Stimulated activated CD8-positive, alpha-beta memory T cell treated with anti-CD3 and anti-CD28 coated beads, Interleukin-15, amount 100 ng/mL, for 24 hours (primary cell): ENCODE results near the gene ANKK1.

ENCODE experiments used
- DNase-seq: peaks from one replicate; pipeline ENCODE4 v3.0.0-alpha.2; 2020; ENCODE audit warnings: low read depth

The ANKK1 gene

DNA sequence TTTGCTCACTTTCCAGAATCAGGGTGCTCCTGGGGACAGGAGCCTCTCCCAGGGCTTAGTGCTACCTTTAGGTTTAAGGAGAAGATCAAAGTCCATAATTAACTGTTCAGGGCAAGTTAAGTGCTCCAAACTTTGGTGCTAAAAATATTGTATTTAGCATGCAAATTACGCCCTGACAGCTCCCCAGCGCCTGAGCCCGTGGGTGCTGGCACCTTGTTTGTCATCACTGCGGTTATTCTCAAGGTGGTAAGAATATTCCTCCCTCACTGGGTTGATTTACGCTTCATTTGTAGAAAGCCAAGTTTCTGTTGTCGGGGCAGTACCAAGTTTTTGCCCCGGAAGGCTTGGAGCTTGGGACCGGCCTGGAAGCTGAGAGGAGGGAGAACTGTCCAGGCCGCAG, 21.3 kb downstream of the ANKK1 start:
- DNase-seq = no peak

DNA sequence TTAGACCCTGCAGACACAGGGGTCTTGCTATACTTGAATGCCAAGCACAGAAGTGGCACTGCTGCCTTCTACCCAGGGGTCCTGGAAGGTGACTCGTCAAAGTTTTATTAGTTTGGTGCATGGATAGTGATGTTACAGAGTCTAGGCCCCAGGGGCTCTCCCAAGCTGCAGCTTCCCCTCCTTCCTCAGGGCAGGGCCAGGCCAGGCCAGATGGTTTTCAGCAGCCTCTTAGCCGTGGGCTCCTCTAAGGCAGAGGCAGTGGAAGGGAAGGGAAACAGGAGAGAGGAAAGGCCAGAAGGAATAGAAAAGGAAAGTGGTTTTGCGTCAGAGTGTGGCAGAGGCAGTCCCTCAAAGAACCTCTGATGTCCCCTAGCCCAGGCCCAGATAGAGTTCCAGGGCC, 21.9 kb downstream of the ANKK1 start:
- no peak for DNase-seq

DNA sequence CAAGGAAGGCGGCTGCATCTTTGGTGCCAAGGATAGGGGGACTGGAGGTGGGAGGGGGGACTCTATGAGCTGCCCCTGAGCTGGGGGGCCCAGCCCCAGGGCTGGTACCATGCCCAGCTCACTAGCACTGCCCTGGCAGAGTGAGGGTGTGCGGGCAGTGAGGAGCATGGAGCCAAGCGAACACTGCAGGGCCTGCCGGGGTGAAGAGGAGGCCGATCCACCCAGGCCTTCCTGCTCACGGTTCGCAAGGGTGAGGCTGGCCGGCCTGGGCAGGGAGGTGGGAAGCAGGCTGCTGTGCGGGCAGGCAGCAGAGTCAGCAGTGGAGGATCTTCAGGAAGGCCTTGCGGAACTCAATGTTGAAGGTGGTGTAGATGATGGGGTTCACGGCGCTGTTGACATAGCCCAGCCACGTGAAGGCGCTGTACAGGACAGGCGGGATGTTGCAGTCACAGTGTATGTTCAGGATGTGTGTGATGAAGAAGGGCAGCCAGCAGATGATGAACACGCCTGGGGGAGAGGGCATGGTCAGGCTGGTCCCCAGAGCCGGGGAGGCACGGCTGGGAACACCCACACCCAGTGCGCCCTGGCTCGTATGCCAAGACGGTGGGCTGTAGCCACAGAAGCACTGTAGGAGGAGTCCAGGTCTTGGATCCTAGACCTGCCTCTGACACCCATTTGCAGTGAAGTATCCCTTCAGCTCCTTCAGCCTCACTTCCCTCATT, 23.0 kb downstream of the ANKK1 start:
- no peak for DNase-seq

DNA sequence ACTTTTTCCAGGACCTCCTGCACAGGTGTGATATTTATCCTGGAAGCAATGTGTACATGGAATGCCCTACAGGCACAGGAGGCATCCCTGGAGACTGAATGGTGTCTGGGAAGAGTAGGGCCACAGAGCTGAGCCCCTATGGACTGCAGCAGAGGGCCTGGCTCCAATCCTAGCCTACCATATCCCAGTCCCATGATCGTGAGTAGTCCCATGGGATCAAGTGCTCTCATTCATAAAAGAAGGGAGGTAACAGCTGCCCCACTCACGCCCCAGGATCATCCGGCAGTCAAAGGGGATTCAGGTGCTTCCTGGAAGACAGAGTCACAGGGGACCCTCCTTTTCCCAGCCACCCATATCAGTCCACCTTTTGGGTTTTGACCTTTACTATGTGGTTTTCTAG, 24.0 kb downstream of the ANKK1 start:
- DNase-seq = no peak

DNA sequence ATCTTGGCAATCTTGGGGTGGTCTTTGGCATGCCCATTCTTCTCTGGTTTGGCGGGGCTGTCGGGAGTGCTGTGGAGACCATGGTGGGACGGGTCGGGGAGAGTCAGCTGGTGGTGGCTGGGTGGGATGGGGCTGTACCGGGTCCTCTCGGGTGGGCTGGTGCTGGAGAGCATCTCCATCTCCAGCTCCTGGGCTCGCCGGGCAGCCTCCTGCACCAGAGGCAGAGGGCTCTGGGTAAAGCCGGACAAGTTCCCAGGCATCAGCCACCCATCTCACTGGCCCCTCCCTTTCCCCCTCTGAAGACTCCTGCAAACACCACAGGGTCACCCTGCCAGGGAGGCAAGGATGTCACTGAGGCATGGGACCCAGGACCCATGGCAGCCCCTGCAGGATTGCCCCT, 25.1 kb downstream of the ANKK1 start:
- DNase-seq = no peak

DNA sequence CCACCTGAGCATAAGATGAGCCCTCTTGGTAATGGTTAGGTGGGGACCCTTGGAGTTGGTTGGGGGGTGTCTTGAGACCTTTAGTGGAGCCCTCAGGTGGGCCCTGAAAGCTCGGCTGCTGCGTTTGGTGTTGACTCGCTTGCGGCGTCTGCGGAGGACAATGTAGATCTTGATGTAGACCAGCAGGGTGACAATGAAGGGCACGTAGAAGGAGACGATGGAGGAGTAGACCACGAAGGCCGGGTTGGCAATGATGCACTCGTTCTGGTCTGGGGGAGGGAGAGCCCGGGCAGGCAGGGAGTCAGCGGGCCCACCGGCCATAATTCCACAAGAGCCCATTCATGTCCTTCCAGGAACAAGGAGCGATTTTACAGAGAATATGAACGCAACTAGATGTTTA, 27.8 kb downstream of the ANKK1 start:
- DNase-seq = no peak

DNA sequence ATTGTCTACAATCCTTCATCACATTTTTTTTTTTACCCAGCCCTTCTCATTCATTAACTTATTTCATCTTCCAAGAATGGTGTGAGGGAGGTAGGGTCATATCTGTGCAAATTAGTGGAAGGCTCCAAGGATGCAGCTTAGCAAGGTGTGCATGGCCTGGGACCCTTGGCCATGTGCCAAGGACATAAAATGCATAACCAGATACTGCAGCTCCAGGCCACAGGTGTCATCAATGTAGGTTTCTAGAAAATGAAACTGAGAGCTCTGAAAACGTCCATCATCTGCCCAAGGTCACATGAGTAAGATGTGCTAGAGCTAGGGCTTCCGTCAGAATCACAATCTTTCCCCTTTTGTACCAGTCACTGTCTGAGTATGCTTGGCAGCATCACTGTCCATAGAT, 29.8 kb downstream of the ANKK1 start:
- DNase-seq = no peak

DNA sequence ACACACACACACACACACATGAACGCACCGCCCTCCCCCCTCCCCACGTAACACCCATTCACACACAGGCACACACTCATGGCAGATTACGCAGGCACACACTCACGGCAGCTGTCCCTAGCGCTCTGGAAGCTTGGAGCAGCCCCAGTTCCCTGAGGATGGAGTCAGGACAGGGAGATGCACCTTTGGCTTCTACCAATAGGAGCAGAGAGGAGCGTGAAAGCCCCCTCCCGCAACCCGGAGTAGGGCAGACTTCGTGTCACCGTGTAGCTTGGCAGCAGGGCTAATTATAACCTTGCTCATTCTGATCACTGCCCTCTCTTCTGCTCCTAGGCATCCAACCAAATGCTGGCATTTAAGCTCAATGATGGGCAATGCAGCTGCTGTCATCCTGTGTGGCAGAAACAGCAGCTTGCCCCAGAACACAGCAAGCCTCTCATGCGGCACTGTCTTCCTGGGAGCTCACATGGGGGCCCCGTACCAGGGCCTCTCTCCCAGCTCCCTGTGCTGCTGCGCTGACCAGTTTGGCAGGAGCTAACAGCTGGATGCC, 31.9 kb downstream of the ANKK1 start:
- DNase-seq = no peak

DNA sequence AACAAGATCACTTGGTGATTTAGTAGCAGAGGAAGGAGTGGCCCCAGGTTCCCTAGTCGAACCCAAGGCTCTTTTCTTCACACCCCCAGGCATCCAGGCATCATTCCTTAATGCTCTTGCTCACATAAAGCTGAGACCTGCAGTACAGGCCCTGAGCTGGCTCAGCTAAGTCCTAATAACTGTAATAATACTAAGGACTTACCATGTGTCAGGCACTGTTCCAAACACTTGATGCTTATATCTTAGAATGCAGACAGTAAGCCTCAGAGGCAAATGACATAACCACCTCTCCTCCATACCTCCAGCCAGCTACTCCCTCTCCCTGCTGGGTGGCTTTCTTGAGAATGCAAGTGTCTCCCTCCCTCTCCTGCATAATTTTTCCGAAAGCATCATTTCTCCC, 33.2 kb downstream of the ANKK1 start:
- DNase-seq = no peak

DNA sequence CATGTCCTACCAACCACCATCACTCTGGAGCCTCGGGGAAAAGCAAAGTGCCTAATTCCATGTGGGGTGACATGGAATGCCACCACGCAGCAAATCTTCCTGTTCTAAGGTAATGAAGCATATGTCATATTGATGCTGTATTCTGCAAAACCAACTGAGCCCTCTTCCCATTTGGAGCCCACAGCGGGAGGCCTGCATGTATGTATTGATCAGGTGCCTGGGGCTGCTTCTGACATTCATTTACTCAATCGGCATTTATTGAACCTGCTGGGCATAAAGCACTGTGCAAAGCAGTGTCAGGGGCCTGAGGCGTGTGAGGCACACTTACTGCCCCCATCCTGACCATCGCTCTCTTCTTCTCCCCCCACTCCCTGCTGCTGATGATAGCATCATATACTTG, 39.1 kb downstream of the ANKK1 start:
- no peak for DNase-seq

DNA sequence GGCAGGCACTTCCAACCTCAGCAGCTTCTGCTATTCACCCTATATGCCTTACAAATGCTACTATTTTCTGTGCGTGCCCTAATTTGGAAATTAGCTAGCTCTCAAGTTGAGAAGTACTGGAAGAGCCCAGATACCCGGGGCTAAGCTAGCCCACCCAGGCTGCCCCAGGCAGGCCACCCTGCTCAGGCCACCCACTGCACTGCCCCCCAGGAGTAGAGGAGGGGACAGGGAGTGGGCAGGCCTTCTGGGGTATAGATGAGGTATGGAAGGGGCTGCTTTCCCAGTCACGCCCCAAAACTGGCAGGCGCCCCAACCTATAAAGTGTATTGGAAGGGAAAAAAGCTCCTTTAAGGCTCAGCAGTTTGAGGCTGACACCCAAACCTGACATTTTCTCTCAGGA, 44.2 kb downstream of the ANKK1 start:
- DNase-seq = no peak

DNA sequence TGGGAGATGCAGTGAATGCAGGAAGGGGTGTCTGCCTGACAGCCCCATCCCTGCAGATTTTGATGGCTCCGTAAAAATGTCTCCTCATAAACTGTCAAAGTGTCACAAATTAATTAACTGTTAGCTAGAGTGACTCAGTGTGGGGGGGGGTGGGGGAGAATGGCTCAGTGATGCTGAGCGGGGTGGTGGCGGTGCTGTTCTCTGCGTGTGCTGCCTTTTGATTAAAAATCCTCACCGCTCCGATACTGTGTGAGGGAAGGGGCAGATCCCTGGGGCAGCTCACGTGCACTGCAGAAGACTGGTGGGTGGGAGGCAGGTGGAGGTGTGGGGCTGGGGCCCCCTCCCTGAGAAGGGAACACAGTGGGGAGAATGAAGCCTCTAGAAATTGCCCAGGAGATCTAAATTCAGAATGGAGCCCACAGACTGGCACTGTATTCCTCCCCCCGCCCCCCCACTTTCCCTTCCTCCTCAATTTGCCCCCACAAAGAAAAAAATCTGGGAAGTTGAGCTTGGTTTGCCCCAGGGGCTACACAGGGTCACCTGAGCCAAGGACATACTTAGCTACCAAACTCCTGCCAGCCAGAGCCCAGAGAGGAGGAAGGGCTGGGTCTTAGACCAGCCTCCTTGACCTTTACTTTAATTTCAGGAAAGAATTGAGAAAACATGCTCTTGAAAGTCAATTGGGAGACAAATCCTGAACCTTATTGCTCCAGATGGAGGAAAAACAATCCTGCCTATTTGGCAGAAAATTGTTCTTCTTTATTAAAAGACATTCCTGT, 47.8 kb downstream of the ANKK1 start:
- no peak for DNase-seq

DNA sequence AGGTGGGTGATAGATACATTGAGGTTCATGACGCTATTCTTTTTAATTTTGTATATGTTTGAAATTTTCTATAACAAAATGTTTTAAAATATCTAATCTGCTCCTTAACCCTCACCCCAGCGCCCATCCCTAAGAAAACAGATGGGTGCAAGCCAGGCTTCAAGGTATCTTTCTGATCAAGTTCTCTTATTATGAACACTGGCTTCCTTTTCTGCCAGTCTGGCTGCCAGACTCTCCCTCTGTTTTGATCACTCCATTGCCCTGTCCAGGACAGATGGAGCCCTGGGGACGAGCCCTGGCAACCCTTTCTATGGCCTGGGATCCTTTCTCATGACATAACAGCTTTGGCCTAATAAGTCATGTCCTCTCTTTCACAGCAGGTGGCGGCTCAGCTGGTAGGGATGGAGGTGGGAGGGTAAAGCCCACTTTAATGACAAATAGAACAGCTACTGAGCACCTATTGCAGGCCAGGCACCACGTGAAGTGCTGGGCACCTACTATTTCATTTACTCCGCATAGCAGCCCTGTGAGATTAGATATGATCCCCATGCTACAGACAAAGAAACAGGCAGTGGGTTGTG, 49.2 kb downstream of the ANKK1 start:
- DNase-seq = no peak

DNA sequence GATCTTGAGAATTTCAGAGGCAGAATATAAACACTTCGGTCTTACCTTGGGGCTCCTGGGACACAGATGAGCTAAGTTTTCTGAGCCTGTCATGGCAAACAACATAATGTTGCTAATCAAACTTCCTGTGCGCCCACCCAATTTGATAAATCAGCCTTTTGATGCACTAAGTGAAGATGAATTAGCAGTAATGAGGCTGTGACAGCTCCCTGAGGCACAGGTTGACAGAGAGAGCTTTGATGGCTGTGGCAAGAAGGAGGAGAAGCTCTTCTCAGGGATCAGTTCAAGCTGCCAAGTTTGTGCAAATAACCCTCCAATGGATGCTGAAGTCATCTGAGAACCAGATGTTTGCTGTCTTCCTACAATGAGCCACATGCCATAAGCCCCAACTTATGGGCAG, 53.2 kb downstream of the ANKK1 start:
- DNase-seq = no peak

DNA sequence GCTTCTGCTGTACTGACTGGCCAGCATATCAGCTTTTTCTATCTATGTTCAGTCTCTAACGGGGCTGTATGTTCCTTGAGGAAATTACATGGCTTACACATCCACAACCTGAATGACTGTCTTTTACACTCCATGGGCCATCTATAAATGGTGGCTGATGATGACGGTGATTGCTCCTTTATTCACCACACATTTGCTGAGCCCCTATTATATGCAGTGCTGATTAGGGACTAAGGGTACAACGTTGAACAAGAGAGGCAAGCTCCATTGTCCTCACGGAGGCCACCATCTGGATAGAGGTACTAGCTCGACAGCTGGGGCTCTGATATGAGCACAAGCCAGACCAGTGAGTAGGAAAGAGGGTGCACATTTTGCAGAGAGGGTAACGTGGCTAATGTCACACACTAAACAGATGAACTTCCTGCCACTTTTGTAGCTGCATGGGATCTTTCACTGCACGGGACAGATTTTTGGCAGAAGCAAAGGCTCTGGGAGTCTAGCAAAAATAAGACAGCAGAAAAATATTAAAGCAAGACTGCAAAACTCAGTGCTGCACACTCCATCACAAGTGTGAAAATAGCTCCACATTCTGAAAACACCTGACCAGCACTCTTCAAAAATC, 57.0 kb downstream of the ANKK1 start:
- DNase-seq = no peak

DNA sequence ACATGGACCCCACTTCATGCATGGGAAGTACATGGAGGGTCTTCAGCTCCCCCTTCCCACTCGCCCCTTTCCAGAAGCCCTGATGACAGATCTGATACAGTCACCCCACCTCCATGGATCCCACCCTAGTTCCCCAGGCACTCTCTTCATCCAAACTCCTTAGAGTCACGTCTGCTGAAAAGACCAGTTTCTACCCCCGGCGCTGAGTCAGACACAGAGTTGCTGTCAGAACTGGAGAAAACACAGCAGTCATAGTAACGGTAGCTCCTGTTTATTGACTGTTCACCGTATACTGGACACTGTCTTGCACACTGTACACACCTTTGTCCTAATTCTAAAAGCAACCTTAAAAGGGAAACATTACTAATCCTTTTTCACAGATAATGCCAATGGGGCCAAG, 58.5 kb downstream of the ANKK1 start:
- DNase-seq = no peak

DNA sequence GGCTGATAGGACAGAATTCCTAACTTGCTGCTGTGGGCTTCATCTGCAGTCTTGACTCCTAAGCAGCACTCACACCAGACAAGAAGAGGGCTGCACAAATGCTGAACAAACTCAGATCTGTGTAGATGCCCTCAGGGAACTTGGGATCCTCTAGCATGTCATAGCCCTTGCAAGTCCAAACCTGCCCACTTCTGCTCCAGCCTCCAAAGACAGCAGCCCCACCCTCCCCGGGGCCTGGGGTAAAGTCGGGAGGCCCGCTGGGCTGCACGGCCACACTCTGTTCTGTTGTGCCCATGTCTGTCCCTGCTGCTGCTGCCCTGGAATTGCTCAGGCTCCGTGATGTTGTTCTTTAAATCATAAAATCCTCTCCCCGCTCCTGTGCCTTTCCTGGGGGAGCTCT, 59.4 kb downstream of the ANKK1 start:
- DNase-seq = no peak

DNA sequence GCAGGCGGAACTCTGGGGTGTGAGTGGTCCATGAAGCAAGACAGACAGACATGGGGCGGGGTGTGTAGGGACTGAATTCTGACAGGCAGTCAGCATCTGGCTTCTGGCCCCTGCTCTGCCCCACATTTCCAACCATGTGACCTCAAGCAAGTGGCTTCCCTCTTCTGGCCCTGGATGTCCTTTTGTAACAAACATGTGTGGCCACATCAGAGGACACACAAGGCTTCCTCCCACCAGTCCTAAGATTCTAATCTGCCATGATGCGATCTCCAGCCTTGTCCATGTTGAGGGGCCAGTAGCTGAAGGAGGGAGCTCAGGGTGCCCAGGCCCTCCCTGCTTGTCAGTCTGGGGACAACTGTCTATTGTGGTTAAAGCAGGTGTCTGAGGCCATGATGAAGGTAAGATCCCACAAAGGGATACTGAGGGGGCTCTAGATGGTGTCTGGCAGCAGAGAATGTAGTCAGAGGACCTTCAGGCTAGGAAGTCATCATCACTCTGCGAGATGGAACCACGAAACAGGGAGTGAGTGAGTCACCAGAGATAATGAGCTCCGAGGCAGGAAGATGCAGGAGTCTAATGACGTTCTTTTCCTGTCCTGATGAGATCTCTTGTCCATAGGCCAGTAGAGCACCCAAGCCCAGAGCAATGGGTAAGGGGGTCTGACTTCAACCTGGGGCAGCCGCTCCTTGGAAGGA, 60.2 kb downstream of the ANKK1 start:
- DNase-seq = no peak

DNA sequence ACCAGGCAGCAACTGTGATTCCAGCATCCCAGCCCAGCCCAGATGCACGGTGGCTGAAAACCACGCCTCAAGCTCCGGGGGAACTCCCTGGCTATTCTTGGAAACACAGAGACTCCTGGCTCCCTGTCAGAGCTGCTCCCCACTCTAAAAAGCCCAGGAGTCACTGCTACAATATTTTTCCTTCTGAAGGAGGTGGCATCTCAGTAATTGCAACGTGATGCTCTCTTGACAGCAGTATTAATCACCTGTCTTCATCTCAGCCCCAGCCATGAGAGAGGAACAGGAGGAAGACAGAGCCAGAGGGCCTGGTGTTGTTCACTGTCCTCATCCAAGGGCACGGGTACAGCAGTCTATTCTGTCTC, 60.7 kb downstream of the ANKK1 start:
- DNase-seq = no peak

DNA sequence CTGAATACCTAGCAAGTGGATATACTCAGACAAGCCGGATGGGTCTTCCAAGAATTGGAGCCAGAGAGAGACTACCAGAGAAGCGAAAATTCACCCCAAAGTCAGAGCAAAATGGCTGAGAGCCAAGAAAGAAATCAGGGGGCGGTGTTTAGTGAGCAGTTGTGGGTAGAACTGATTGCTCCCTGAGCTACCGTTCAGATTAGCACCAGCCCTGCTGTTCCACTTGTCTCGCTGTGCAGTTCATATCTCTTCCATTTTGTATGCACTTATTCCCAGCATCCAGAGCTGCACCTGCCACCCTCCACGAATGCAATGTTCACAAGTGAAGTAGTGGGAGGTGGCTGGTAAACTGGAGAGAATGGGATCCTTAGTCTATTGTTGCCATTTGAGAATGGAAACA, 62.2 kb downstream of the ANKK1 start:
- DNase-seq = no peak
